HG03442 (cell line): ENCODE results near the gene COL18A1.
"Not testable (repeated sequence)": the region's sequence is repeated elsewhere in the genome, so short reads cannot be mapped to it uniquely, and the experiment has no call there.

Experiments
- ATAC-seq: cut with Tn5 transposase; IDR thresholded peaks from one replicate; pipeline ENCODE4 v1.9.1; 2021; ENCODE audit warnings: mild to moderate bottlenecking, moderate library complexity; ENCODE audit not compliant: unreplicated experiment

The COL18A1 gene

DNA sequence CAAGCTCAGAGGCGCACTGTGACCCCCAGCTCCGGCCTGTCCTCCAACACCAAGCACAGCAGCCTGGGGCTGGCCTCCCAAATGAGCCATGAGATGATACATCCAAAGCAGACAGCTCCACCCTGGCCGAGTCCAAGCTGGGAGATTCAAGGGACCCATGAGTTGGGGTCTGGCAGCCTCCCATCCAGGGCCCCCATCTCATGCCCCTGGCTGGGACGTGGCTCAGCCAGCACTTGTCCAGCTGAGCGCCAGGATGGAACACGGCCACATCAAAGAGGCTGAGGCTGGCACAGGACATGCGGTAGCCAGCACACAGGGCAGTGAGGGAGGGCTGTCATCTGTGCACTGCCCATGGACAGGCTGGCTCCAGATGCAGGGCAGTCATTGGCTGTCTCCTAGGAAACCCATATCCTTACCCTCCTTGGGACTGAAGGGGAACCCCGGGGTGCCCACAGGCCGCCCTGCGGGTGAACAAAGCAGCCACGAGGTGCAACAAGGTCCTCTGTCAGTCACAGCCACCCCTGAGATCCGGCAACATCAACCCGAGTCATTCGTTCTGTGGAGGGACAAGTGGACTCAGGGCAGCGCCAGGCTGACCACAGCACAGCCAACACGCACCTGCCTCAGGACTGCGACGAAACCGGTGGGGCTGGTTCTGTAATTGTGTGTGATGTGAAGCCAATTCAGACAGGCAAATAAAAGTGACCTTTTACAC lies 108.2 kb downstream of the COL18A1 start:
- ATAC-seq = no peak

DNA sequence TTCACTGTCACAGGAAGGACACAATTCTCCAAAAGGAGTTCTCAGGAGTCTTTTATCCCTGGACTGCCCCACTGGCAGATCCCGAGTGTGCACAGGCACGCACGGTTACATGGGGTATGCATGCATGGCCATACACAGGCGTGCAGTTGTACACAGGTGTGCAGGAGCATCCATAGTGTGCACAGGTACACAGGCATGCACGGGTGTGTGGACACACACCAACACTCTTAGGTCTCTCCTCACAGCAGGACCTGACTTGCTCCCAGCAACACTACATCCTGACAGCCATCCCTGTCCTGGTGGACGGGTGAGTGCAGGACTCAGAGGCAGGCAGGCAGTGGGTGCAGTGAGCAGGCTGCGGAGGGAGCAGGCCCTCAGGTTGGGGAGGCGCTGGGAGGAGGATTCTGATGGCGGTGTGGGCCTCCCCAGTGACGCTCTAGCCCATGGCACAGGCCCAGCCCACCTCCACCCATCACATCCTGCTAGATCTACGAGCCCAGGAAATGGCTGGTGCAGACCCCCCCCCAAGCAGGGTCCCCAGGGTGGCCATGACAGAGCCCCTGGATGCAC lies 108.9 kb downstream of the COL18A1 start:
- ATAC-seq = no peak

DNA sequence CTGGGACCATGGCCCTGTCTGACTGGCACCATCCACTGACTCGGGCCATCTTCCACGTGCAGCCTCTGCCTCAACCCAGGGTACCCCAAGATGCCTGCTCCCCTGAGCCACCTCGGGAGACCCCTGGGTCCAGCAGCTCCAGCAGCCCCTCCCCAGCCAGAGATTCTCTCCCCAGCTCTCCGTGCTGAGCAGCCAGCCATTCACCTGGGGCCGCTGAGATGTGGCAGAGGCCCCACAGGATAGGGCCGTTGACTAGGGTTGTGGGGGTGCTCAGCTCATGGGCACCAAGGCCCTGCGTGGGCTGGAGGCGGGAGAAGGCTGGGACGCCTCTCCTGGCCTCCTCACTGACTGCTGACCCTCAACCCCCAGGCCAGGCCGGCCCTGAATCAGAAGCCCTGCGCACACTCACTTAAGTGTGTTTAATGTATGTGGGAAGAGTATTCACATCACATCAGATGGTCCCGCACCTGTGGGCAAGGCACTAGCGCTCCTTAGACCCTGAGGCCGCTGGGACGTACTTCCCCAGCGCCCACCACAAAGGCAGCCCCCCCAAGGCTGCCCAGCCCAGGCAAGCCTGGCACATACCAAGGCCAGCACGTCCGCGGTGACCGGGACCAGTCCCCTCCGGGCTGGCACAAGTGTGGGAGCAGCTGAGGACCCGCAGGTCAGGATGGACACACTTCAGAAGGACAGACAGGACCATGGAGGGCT lies 109.5 kb downstream of the COL18A1 start:
- ATAC-seq = no peak

DNA sequence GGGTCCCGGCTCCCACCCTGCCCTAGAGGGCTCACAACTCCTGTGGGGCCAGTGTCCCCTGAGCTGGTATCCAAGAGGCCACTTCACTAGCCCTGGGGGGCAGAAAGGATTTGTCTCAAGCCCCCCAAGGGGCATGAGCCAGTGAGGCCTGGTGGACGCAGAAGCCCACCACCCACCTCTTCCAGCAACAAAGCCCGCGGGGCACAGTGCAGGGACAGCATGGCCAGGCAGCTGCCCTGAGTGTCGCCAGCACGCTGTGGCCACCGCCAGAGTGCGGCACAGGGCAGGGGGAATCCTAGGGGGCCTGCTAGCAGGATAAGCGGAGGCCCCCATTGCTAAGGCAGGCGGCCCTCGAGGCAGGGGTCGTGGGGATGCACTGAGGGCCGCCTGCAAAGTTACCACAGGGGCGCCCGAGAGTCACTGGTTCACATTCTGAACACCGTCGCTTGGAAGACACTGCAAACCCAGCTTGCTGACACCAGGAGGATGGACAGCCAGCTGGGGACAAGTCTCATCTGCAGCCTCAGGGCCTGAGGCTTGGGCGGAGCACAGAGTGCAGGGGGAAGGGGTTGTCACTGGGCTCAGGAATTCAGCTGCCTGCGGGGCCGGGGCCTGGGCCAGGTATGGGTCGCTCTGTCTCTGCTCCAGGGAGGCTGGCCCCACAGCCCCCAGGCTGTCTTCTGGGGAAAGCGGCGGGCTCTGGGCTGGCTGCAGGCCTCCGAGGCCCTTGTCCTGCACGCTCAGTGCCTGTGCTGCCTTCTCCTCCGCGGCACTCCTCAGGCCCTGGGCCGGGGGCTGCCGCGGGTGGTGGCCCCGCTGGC lies 110.5 kb downstream of the COL18A1 start:
- ATAC-seq = no peak

- no peak for ATAC-seq
These were observed 111.2 kb downstream of the COL18A1 start for GRCh38 chr21:45516071-45516670.

- no peak for ATAC-seq
These were observed 111.7 kb downstream of the COL18A1 start for GRCh38 chr21:45516671-45517151.

GRCh38 chr21:45517249-45518065 lies 112.5 kb downstream of the COL18A1 start:
- ATAC-seq = no peak

GRCh38 chr21:45518742-45519141 lies 113.8 kb downstream of the COL18A1 start:
- ATAC-seq = no peak

- no peak for ATAC-seq
These were observed 114.2 kb downstream of the COL18A1 start for GRCh38 chr21:45519182-45519581.

DNA sequence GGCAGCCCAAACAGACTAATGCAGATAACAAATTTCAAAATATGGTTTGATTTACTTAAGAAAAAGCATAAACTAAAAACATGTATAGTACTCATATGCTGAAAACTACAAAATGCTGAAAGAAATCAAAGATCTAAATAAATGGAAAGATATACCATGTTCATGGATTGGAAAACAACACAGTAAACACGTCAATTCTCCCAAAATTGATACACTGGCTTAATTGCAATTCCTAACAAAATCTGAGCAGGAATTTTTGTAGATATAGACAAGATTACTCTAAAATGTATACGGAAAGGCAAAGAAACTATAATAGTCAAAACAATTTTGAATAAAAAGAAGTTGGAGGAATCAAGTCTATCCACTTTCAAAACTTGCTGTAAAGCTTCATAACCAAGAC lies 116.3 kb downstream of the COL18A1 start:
- no peak for ATAC-seq

GRCh38 chr21:45522381-45522780 lies 117.4 kb downstream of the COL18A1 start:
- no peak for ATAC-seq

GRCh38 chr21:45522986-45523385 lies 118.0 kb downstream of the COL18A1 start:
- ATAC-seq = no peak

GRCh38 chr21:45523411-45524101 lies 118.6 kb downstream of the COL18A1 start:
- ATAC-seq = no peak

- ATAC-seq = no peak
These were observed 119.8 kb downstream of the COL18A1 start for GRCh38 chr21:45524756-45525152.

DNA sequence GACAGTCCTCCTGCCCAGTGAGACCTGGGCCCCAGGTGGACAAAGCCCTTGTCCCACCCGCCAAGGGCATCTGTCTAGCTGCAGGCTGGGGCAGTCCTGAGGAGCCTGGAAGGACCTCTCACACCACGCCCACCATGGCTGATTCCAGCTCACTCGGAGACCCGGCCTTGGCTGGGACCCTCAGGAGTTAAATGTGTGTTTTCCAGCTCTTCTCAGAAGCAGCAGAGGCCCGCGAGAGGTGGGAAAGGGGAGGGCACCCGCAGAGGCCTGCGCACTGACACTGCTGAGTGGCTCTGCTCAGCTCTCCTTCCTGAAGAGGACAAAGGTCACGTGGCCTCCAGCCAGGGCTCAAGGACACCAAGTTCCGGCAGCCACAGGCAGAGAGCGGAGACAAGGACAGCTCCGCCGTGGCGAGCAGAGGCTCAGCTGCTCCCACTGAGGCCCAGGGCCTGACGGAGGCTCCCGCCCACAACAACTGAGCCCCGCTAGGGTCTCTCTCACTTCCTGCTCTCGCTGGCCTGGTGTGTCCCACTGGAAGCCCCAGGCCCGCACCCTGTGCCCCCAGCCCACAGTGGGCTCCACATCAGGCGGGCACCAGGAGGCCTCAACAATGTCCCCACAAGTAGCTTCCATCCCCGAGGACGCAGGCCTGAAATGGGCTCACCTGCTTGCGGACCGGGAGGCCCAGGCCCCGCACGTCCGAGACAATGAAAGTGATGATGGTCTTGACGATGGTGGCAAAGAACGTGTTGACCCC lies 120.4 kb downstream of the COL18A1 start:
- no peak for ATAC-seq

DNA sequence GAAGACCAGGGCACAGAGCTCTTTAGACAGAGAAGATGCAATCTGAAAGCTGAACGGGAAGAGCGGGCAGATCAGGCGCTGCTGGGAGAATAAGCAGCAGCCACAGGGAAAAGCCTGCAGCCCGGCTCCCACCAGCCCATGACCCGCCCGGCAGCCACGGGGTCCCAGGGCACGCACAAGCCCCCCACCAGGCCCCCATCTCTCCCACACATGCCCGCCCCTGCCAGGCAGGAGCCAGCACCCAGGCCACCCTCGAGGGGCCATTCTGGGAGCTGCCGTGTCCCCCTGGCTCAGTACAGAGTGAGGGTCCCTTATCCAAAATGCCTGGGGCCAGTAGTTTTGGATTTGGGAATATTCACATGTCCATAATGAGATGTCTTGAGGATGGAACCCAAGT lies 120.9 kb downstream of the COL18A1 start:
- no peak for ATAC-seq

DNA sequence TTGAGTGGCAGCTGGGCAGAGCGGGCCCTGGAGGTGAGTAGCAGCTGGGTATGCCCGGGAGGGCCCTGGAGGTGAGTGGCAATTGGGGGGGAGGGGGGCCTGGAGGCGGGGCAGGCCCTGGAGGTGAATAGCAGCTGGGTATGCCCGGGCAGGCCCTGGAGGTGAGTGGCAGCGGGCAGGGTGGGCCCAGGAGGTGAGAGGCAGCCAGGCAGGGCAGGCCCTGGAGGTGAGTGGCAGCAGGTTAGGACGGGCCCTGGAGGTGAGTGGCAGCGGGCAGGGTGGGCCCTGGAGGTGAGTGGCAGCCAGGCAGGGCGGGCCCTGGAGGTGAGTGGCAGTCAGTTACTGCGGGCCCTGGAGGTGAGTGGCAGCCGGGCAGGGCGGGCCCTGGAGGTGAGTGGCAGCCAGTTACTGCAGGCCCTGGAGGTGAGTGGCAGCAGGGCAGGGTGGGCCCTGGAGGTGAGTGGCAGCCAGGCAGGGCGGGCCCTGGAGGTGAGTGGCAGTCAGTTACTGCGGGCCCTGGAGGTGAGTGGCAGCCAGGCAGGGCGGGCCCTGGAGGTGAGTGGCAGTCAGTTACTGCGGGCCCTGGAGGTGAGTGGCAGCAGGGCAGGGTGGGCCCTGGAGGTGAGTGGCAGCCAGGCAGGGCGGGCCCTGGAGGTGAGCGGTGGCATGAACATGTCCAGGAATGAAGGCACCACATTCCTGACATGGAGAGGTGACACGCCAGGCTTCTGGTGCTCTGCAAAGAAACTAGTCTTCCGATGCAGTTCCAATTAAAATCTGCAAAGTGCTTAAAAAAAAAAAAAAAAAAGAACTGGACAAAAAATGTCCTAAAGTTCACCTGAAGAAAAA lies 122.4 kb downstream of the COL18A1 start:
- not testable (repeated sequence) for ATAC-seq
